H9 (cell line): ENCODE measurements around the gene SEMA4D. TPM values are rescaled to one million over a fixed set of nuclear protein-coding genes. Genes with fewer than 3 reads are reported as not detected.

Experiments used
- DNase-seq: peaks from one replicate; pipeline ENCODE4 v3.0.0-alpha.2; 2017
- H2AFZ ChIP-seq: one replicate; pipeline ENCODE4 v1.6.1; 2013; ENCODE audit warnings: mild to moderate bottlenecking, low read length, control low read depth, moderate library complexity
- H2AK5ac ChIP-seq: 2 replicates; pipeline ENCODE4 v1.6.1; 2013; ENCODE audit warnings: low read length, control low read depth, mixed read lengths; ENCODE audit not compliant: insufficient read length
- H2BK120ac ChIP-seq: one replicate; pipeline ENCODE4 v1.6.1; 2013; ENCODE audit warnings: low read depth, mild to moderate bottlenecking, low read length, control low read depth, inconsistent platforms; ENCODE audit not compliant: poor library complexity, severe bottlenecking
- H2BK12ac ChIP-seq: 2 replicates; pipeline ENCODE4 v1.6.1; 2013; ENCODE audit warnings: low read length, control low read depth, mixed read lengths, low read depth; ENCODE audit not compliant: insufficient read length
- H2BK15ac ChIP-seq: 2 replicates; pipeline ENCODE4 v1.6.1; 2013; ENCODE audit warnings: low read depth, low read length, control low read depth
- H2BK20ac ChIP-seq: one replicate; pipeline ENCODE4 v1.6.1; 2013; ENCODE audit warnings: low read depth, mild to moderate bottlenecking, low read length, control low read depth, inconsistent platforms; ENCODE audit not compliant: poor library complexity, severe bottlenecking
- H2BK5ac ChIP-seq: 2 replicates; pipeline ENCODE4 v1.6.1; 2013; ENCODE audit warnings: low read length, control low read depth, mixed read lengths; ENCODE audit not compliant: insufficient read length
- H3K14ac ChIP-seq: 2 replicates; pipeline ENCODE4 v1.6.1; 2013; ENCODE audit warnings: low read length, control low read depth; ENCODE audit not compliant: insufficient read depth
- H3K18ac ChIP-seq: 2 replicates; pipeline ENCODE4 v1.6.1; 2013; ENCODE audit warnings: low read depth, mild to moderate bottlenecking, mixed read lengths, low read length, control low read depth; ENCODE audit not compliant: insufficient read length
- H3K23ac ChIP-seq: 2 replicates; pipeline ENCODE4 v1.6.1; 2013; ENCODE audit warnings: low read length, control low read depth, mixed read lengths, low read depth; ENCODE audit not compliant: insufficient read length
- H3K23me2 ChIP-seq: 2 replicates; pipeline ENCODE4 v1.6.1; 2013; ENCODE audit warnings: low read depth, mild to moderate bottlenecking, mixed read lengths, low read length, control low read depth; ENCODE audit not compliant: insufficient read length, poor library complexity, severe bottlenecking
- H3K27ac ChIP-seq: 2 replicates; pipeline ENCODE4 v1.5.1; 2013; ENCODE audit warnings: low read length, control low read depth, mixed read lengths, low read depth; ENCODE audit not compliant: insufficient read length
- H3K27me3 ChIP-seq: 2 replicates; pipeline ENCODE4 v1.6.1; 2013; ENCODE audit warnings: low read length, control low read depth, inconsistent platforms; ENCODE audit not compliant: insufficient read depth
- H3K4ac ChIP-seq: 2 replicates; pipeline ENCODE4 v1.6.1; 2013; ENCODE audit warnings: low read depth, mild to moderate bottlenecking, control low read depth, inconsistent platforms, low read length, moderate library complexity
- H3K4me1 ChIP-seq: 2 replicates; pipeline ENCODE4 v1.6.1; 2013; ENCODE audit warnings: low read length, control low read depth, inconsistent platforms; ENCODE audit not compliant: insufficient read depth
- H3K4me2 ChIP-seq: 2 replicates; pipeline ENCODE4 v1.6.1; 2013; ENCODE audit warnings: low read length, control low read depth, mixed read lengths; ENCODE audit not compliant: insufficient read length, insufficient read depth
- H3K56ac ChIP-seq: 2 replicates; pipeline ENCODE4 v1.6.1; 2013; ENCODE audit warnings: low read depth, mild to moderate bottlenecking, mixed read lengths, low read length, control low read depth; ENCODE audit not compliant: insufficient read length
- H3K79me1 ChIP-seq: 2 replicates; pipeline ENCODE4 v1.6.1; 2013; ENCODE audit warnings: low read depth, mild to moderate bottlenecking, moderate library complexity, low read length, control low read depth, inconsistent platforms; ENCODE audit not compliant: insufficient read depth, poor library complexity, severe bottlenecking
- H3K79me2 ChIP-seq: 2 replicates; pipeline ENCODE4 v1.6.1; 2013; ENCODE audit warnings: low read length, control low read depth, inconsistent platforms; ENCODE audit not compliant: insufficient read depth
- H3K9ac ChIP-seq: 2 replicates; pipeline ENCODE4 v1.6.1; 2013; ENCODE audit warnings: low read length, control low read depth, mixed read lengths; ENCODE audit not compliant: insufficient read length; ENCODE audit errors: extremely low read depth
- H3K9me3 ChIP-seq: one replicate; pipeline ENCODE4 v1.6.1; 2013; ENCODE audit warnings: low read depth, low read length, inconsistent platforms; ENCODE audit not compliant: control insufficient read depth
- H3T11ph ChIP-seq: one replicate; pipeline ENCODE4 v1.6.1; 2013; ENCODE audit warnings: mild to moderate bottlenecking, low read length, control low read depth, inconsistent platforms
- H4K20me1 ChIP-seq: one replicate; pipeline ENCODE4 v1.6.1; 2013; ENCODE audit not compliant: control insufficient read depth, insufficient read length, insufficient read depth
- H4K5ac ChIP-seq: 2 replicates; pipeline ENCODE4 v1.6.1; 2013; ENCODE audit warnings: low read depth, mild to moderate bottlenecking, mixed read lengths, low read length, control low read depth; ENCODE audit not compliant: insufficient read length
- H4K8ac ChIP-seq: replicated peaks from 2 replicates; pipeline ENCODE4 v1.6.1; 2013; ENCODE audit warnings: low read length, control low read depth, mixed read lengths, low read depth; ENCODE audit not compliant: insufficient read length
- H4K91ac ChIP-seq: 2 replicates; pipeline ENCODE4 v1.6.1; 2013; ENCODE audit warnings: low read depth, mild to moderate bottlenecking, moderate library complexity, mixed read lengths, low read length, control low read depth; ENCODE audit not compliant: insufficient read length
- H3K27ac Mint-ChIP-seq, 3 experiments: 2 replicates in 2 of 3; 3 replicates in 1 of 3; pipeline ENCODE4 v1.8.0; 2020 to 2021; ENCODE audit warnings: mixed read lengths in 3 of 3, mild to moderate bottlenecking in 1 of 3, moderate library complexity in 1 of 3
- H3K27me3 Mint-ChIP-seq: 2 replicates; pipeline ENCODE4 v1.8.0; 2021; ENCODE audit warnings: low read depth, mild to moderate bottlenecking, moderate library complexity, mixed read lengths
- H3K36me3 Mint-ChIP-seq, 3 experiments: 2 replicates in 2 of 3; 3 replicates in 1 of 3; pipeline ENCODE4 v1.8.0; 2020 to 2021; ENCODE audit warnings: low read depth in 3 of 3, mixed read lengths in 3 of 3; ENCODE audit not compliant: insufficient read depth in 1 of 3
- H3K4me1 Mint-ChIP-seq, 2 experiments: 2 replicates each; pipeline ENCODE4 v1.8.0; 2020; ENCODE audit warnings: mixed read lengths in 2 of 2
- H3K4me3 Mint-ChIP-seq, 2 experiments: 2 replicates in 1 of 2; 3 replicates in 1 of 2; pipeline ENCODE4 v1.8.0; 2020 to 2021; ENCODE audit warnings: mild to moderate bottlenecking in 2 of 2, mixed read lengths in 2 of 2, moderate library complexity in 1 of 2
- H3K9me3 Mint-ChIP-seq, 2 experiments: 2 replicates in 1 of 2; 3 replicates in 1 of 2; pipeline ENCODE4 v1.8.0; 2020; ENCODE audit warnings: mild to moderate bottlenecking in 2 of 2, mixed read lengths in 2 of 2, moderate library complexity in 1 of 2
- CTCF ChIP-seq: fragments of 200-600 bp; sonication (generic); conservative IDR thresholded peaks from 3 replicates; pipeline ENCODE4 v1.8.0; 2021; ENCODE audit warnings: antibody characterized with exemption, mild to moderate bottlenecking
- WGBS: extraction: QIAGEN DNeasy Blood & Tissue Kit; methylation state at CpG from one replicate; pipeline ENCODE4 v1.1.7; 2013; ENCODE audit warnings: missing lambda C conversion rate, low lambda C conversion rate, mixed read lengths; ENCODE audit not compliant: insufficient read length; ENCODE audit errors: extremely low coverage; 5-methylcytosine and 5-hydroxymethylcytosine counted together
- total RNA-seq: library from RNA; stranded (reverse); gene quantifications from 2 replicates; pipeline ENCODE4 v1.2.1, GENCODE V29; 2021

SEMA4D gene
- total RNA-seq, 1 experiment from 2014 or later: 47.2 TPM

- no CpG with 5 or more reads among the region's 6 CpGs for whole genome bisulfite sequencing
- H2AK5ac ChIP-seq: no peak overlapping the region
- H4K5ac ChIP-seq: no peak overlapping the region
- no peak overlapping the region for H3T11ph ChIP-seq
- H3K79me2 ChIP-seq: no peaks in the 10 kb centered on the region
- no peak overlapping the region for H2BK12ac ChIP-seq
- Mint-ChIP-seq H3K36me3 (peaks cover 21 to 41% (median 40%) of the 10 kb centered on the region in 3 experiments), H3K4me3 (no peak overlapping the region), H3K27me3 (peaks cover 1% of the 10 kb centered on the region; the same call in 1 of the 2 replicates), H3K9me3 (no peaks in the 10 kb centered on the region), H3K4me1 (no peaks in the 10 kb centered on the region), H3K27ac (peak overlapping the region in 1 of 3 experiments; percentile 87; a peak in 1 of 7 replicates)
- H3K23me2 ChIP-seq: no peaks in the 10 kb centered on the region
- H3K14ac ChIP-seq: no peak overlapping the region
- DNase-seq: peak; percentile 23
- no peak overlapping the region for H3K27ac ChIP-seq
- H3K27me3 ChIP-seq: no peaks in the 10 kb centered on the region
- no peak overlapping the region for H2BK5ac ChIP-seq
- H3K4me1 ChIP-seq: no peaks in the 10 kb centered on the region
- no peak overlapping the region for H4K8ac ChIP-seq
- H2BK15ac ChIP-seq: no peak overlapping the region
- H3K56ac ChIP-seq: no peak overlapping the region
- no peak overlapping the region for H2BK20ac ChIP-seq
- H3K79me1 ChIP-seq: no peaks in the 10 kb centered on the region
- H2AFZ ChIP-seq: no peak overlapping the region
- H3K18ac ChIP-seq: no peak overlapping the region
- H3K9me3 ChIP-seq: no peaks in the 10 kb centered on the region
- no peak overlapping the region for H3K9ac ChIP-seq
- H3K4me2 ChIP-seq: no peak overlapping the region
- no peak overlapping the region for H2BK120ac ChIP-seq
- no peaks in the 10 kb centered on the region for H4K20me1 ChIP-seq
- TF ChIP-seq CTCF: no peak
- H3K23ac ChIP-seq: no peak overlapping the region
- no peak overlapping the region for H4K91ac ChIP-seq
- H3K4ac ChIP-seq: no peak overlapping the region
Observed at GRCh38 chr9:89363311-89363670, 134.6 kb downstream of the SEMA4D start.
